AG09309 (cell line): Measurements from ENCODE around the gene PMEPA1.

Experiments used
- DNase-seq: peaks from one replicate; pipeline ENCODE4 v3.0.0-alpha.2; 2010; ENCODE audit warnings: low read depth
- H3K4me3 ChIP-seq: 2 replicates; pipeline ENCODE4 v1.5.1; 2011; ENCODE audit warnings: mild to moderate bottlenecking, low read depth, low read length, moderate library complexity; ENCODE audit not compliant: control insufficient read depth
- CTCF ChIP-seq: IDR thresholded peaks from 2 replicates; pipeline ENCODE4 v1.5.1; 2011; ENCODE audit warnings: mild to moderate bottlenecking, low read depth, low read length, inconsistent platforms; ENCODE audit not compliant: insufficient read depth, control insufficient read depth; ENCODE audit errors: missing control alignments

PMEPA1 gene

GRCh38 chr20:57662456-57663240 lies 47.2 kb downstream of the PMEPA1 start:
- no peak overlapping the region for H3K4me3 ChIP-seq
- DNase-seq: no peak
- no peak for TF ChIP-seq CTCF

GRCh38 chr20:57661746-57662455 lies 47.9 kb downstream of the PMEPA1 start:
- DNase-seq: no peak
- no peak overlapping the region for H3K4me3 ChIP-seq
- TF ChIP-seq CTCF: no peak

- no peak for TF ChIP-seq CTCF
- H3K4me3 ChIP-seq: no peak overlapping the region
- DNase-seq: no peak
These were observed 48.7 kb downstream of the PMEPA1 start for GRCh38 chr20:57660922-57661745.

GRCh38 chr20:57660181-57660921 lies 49.5 kb downstream of the PMEPA1 start:
- no peak for DNase-seq
- no peak overlapping the region for H3K4me3 ChIP-seq
- no peak for TF ChIP-seq CTCF

- DNase-seq: no peak
- no peak overlapping the region for H3K4me3 ChIP-seq
- no peak for TF ChIP-seq CTCF
These were observed 50.2 kb downstream of the PMEPA1 start for GRCh38 chr20:57659517-57660180.
